ENCODE measurements around the gene UNC13C. TPM values are rescaled to one million over a fixed set of nuclear protein-coding genes. Genes with fewer than 3 reads are reported as not detected.

The UNC13C gene
- total RNA-seq, 1 experiment from 2014 or later, result 0.05 TPM

GRCh38 chr15:54017959-54018358, 39.7 kb downstream of the UNC13C start:
- no peak for DNase-seq (ENCODE audit: low read depth)

GRCh38 chr15:54026258-54026657, 48.0 kb downstream of the UNC13C start:
- DNase-seq (ENCODE audit: low read depth), result no peak

- no peak for DNase-seq (ENCODE audit: low read depth)
Observed at GRCh38 chr15:54026891-54027290, 48.6 kb downstream of the UNC13C start.

GRCh38 chr15:54029081-54029480, 50.8 kb downstream of the UNC13C start:
- no peak for DNase-seq (ENCODE audit: low read depth)

GRCh38 chr15:54032066-54032465, 53.8 kb downstream of the UNC13C start:
- DNase-seq (ENCODE audit: low read depth), result no peak

- no peak for DNase-seq (ENCODE audit: low read depth)
Observed at GRCh38 chr15:54033356-54033860, 55.2 kb downstream of the UNC13C start.

- DNase-seq (ENCODE audit: low read depth), result no peak
Observed at GRCh38 chr15:54033869-54034458, 55.7 kb downstream of the UNC13C start.

GRCh38 chr15:54035616-54036015, 57.4 kb downstream of the UNC13C start:
- no peak for DNase-seq (ENCODE audit: low read depth)

- no peak for DNase-seq (ENCODE audit: low read depth)
Observed at GRCh38 chr15:54045397-54045796, 67.2 kb downstream of the UNC13C start.

- DNase-seq (ENCODE audit: low read depth), result no peak
Observed at GRCh38 chr15:54046093-54046492, 67.9 kb downstream of the UNC13C start.

GRCh38 chr15:54064365-54064764, 86.1 kb downstream of the UNC13C start:
- no peak for DNase-seq (ENCODE audit: low read depth)

GRCh38 chr15:54066403-54066802, 88.2 kb downstream of the UNC13C start:
- no peak for DNase-seq (ENCODE audit: low read depth)

GRCh38 chr15:54082836-54083492, 104.7 kb downstream of the UNC13C start:
- DNase-seq (ENCODE audit: low read depth), result no peak

- no peak for DNase-seq (ENCODE audit: low read depth)
Observed at GRCh38 chr15:54083501-54083900, 105.3 kb downstream of the UNC13C start.

GRCh38 chr15:54083991-54084390, 105.8 kb downstream of the UNC13C start:
- no peak for DNase-seq (ENCODE audit: low read depth)

- no peak for DNase-seq (ENCODE audit: low read depth)
Observed at GRCh38 chr15:54088837-54089236, 110.6 kb downstream of the UNC13C start.

GRCh38 chr15:54089776-54090175, 111.5 kb downstream of the UNC13C start:
- DNase-seq (ENCODE audit: low read depth), result no peak

- DNase-seq (ENCODE audit: low read depth), result no peak
Observed at GRCh38 chr15:54091651-54092050, 113.4 kb downstream of the UNC13C start.

- DNase-seq (ENCODE audit: low read depth), result no peak
Observed at GRCh38 chr15:54094661-54095060, 116.4 kb downstream of the UNC13C start.

GRCh38 chr15:54097019-54097418, 118.8 kb downstream of the UNC13C start:
- no peak for DNase-seq (ENCODE audit: low read depth)

- no peak for DNase-seq (ENCODE audit: low read depth)
Observed at GRCh38 chr15:54099010-54099409, 120.8 kb downstream of the UNC13C start.

GRCh38 chr15:54101664-54102270, 123.5 kb downstream of the UNC13C start:
- no peak for DNase-seq (ENCODE audit: low read depth)

GRCh38 chr15:54102704-54103103, 124.5 kb downstream of the UNC13C start:
- DNase-seq (ENCODE audit: low read depth), result no peak

All from M059J (cell line).